PC-3 (cell line): Measurements from ENCODE around the gene LIF.

Experiments used
- CTCF ChIP-seq: fragments of 300-600 bp; sonication (generic); conservative IDR thresholded peaks from 2 replicates; pipeline ENCODE4 v1.5.1; 2017; ENCODE audit warnings: antibody characterized with exemption, low read depth, mild to moderate bottlenecking, low read length
- EZH2 ChIP-seq: fragments of 300-600 bp; sonication (generic); IDR thresholded peaks from one replicate; pipeline ENCODE4 v1.6.1; 2017; ENCODE audit warnings: antibody characterized with exemption, mild to moderate bottlenecking, low read length; ENCODE audit not compliant: unreplicated experiment
- EZH2phosphoT487 ChIP-seq: fragments of 300-600 bp; sonication (generic); IDR thresholded peaks from 2 replicates; pipeline ENCODE4 v1.6.1; 2018; ENCODE audit warnings: mild to moderate bottlenecking, antibody characterized with exemption, low read length, borderline replicate concordance

- TF ChIP-seq CTCF (no peak), EZH2phosphoT487 (no peak), EZH2 (no peak)
Observed at GRCh38 chr22:30195245-30196140, 51.1 kb downstream of the LIF start.
